Erythroblast (primary cell): ENCODE data around the gene NCAPG2.

Experiments
- GATA1 ChIP-seq: IDR thresholded peaks from 2 replicates; pipeline ENCODE4 v1.6.1; 2011; ENCODE audit warnings: low read depth, mild to moderate bottlenecking, control low read depth, low read length, moderate library complexity
- POLR2A ChIP-seq: IDR thresholded peaks from 2 replicates; pipeline ENCODE4 v1.6.1; 2011; ENCODE audit warnings: mild to moderate bottlenecking, low read length

DNA sequence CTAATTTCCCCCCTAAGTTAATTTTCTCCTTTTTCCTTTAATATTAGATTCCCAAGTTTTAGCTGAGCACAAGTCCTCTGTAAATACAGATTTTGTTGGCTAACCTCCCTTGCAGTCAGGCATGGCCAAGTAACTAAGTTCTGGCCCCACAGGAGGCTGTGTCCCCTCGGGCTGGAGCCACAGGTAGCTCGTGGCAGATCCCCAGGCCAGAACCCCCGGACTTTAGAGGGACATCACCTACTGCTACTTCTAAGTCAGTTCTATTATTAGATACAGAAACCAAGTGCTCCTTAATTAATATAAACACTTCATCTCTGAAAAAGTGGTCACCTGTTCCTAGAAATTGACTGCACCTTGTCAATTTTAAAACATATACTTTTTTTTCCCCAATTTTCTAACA, 46.1 kb upstream of the NCAPG2 start:
- no peak for TF ChIP-seq POLR2A
- TF ChIP-seq GATA1, result no peak
